A549 (cell line): Measurements from ENCODE around the gene COL5A2. TPM values are rescaled to one million over a fixed set of nuclear protein-coding genes. Genes with fewer than 3 reads are reported as not detected.

Experiments used
- ATAC-seq, 2 experiments: fragments of 200-7000 bp in 1 of 2; fragments of >200 bp in 1 of 2; cut with Nextera tagmentation in 1 of 2; cut with Tn5 transposase in 1 of 2; 3 replicates each; pipeline versions ENCODE4 v1.8.0 to v1.9.1; 2018 to 2020; ENCODE audit warnings: mild to moderate bottlenecking in 1 of 2, moderate library complexity in 1 of 2
- CTCF ChIA-PET: fragments of 300-600 bp; sonication (Branson Sonifier 250); formaldehyde crosslinking; extraction: SDS; loops from one replicate; lab custom pipeline; 2021; ENCODE audit warnings: antibody characterized with exemption, inconsistent platforms; lab: Yijun Ruan, JAX
- POLR2A ChIA-PET: fragments of 350-600 bp; formaldehyde crosslinking; extraction: SDS; loops from one replicate; lab custom pipeline; 2021; ENCODE audit warnings: antibody characterized with exemption, inconsistent platforms; lab: Yijun Ruan, JAX
- DNase-seq, 2 experiments: peaks; one replicate each; pipeline versions ENCODE4 v3.0.0 to v3.0.0-alpha.2; 2011 to 2016; ENCODE audit warnings: low read depth in 1 of 2, low spot score in 1 of 2
- FAIRE-seq: peaks from 2 replicates; lab custom pipeline; 2011; peaks lifted over from hg19 to GRCh38; lab: Jason Lieb, UNC
- H3K27ac ChIP-seq, 2 experiments: fragments of >200 bp; sonication (Bioruptor Twin); formaldehyde crosslinking; 3 replicates each; pipeline ENCODE4 v1.5.1; 2016 to 2017
- H3K4me1 ChIP-seq: fragments of >200 bp; sonication (Bioruptor Twin); formaldehyde crosslinking; 3 replicates; pipeline ENCODE4 v1.6.1; 2016
- H3K4me2 ChIP-seq: fragments of >200 bp; sonication (Bioruptor Twin); formaldehyde crosslinking; 3 replicates; pipeline ENCODE4 v1.6.1; 2016
- H3K4me3 ChIP-seq: fragments of >200 bp; sonication (Bioruptor Twin); formaldehyde crosslinking; 3 replicates; pipeline ENCODE4 v1.5.1; 2016
- H3K9me3 ChIP-seq: fragments of >200 bp; sonication (Bioruptor Twin); formaldehyde crosslinking; 3 replicates; pipeline ENCODE4 v1.6.1; 2016
- BHLHE40 ChIP-seq: IDR thresholded peaks from 2 replicates; pipeline ENCODE4 v1.6.1; 2012; ENCODE audit warnings: low read depth, low read length, inconsistent platforms
- EHF ChIP-seq: fragments of 250-450 bp; sonication (Bioruptor Pico); IDR thresholded peaks from 2 replicates; pipeline ENCODE4 v1.5.0; 2020; ENCODE audit warnings: mild to moderate bottlenecking
- FOSL2 ChIP-seq, 2 experiments: fragments of 450-650 bp in 1 of 2; fragments of >200 bp in 1 of 2; sonication (Bioruptor Twin) in 1 of 2; formaldehyde crosslinking; IDR thresholded peaks; 2 replicates each; pipeline versions ENCODE4 v1.5.0 to v1.6.1; 2016 to 2020; ENCODE audit warnings: mild to moderate bottlenecking in 1 of 2, moderate library complexity in 1 of 2
- GATA3 ChIP-seq: IDR thresholded peaks from 2 replicates; pipeline ENCODE4 v1.6.1; 2012; ENCODE audit warnings: borderline replicate concordance
- HEYL ChIP-seq: fragments of 250-450 bp; sonication (Bioruptor Pico); IDR thresholded peaks from 2 replicates; pipeline ENCODE4 v1.8.0; 2021; ENCODE audit warnings: mild to moderate bottlenecking, moderate library complexity
- JUN ChIP-seq, 2 experiments: fragments of >200 bp; sonication (Bioruptor Twin); formaldehyde crosslinking; IDR thresholded peaks; 2 replicates in 1 of 2; 3 replicates in 1 of 2; pipeline ENCODE4 v1.6.1; 2016 to 2017
- MAFK ChIP-seq: fragments of 450-650 bp; IDR thresholded peaks from 2 replicates; pipeline ENCODE4 v1.6.1; 2014; ENCODE audit not compliant: partially characterized antibody
- NPAS2 ChIP-seq: fragments of 250-450 bp; sonication (Bioruptor Pico); IDR thresholded peaks from 2 replicates; pipeline ENCODE4 v1.8.0; 2022; ENCODE audit warnings: mild to moderate bottlenecking, moderate library complexity, borderline replicate concordance
- RCOR1 ChIP-seq: fragments of 150-350 bp; IDR thresholded peaks from 2 replicates; pipeline ENCODE4 v1.6.1; 2014; ENCODE audit warnings: antibody characterized with exemption, low read length, low read depth
- ZC3H11A ChIP-seq: fragments of 450-650 bp; IDR thresholded peaks from 2 replicates; pipeline ENCODE4 v1.6.1; 2014; ENCODE audit warnings: antibody characterized with exemption, mild to moderate bottlenecking
- WGBS: methylation state at CpG from one replicate; pipeline ENCODE4 v1.1.6; 2017; ENCODE audit errors: missing lambda C conversion rate; 5-methylcytosine and 5-hydroxymethylcytosine counted together
- polyA plus RNA-seq, 4 experiments: library from polyadenylated mRNA; depleted of rRNA in 3 of 4; stranded (reverse); fragments of >200 nt; fragmentation: RNase III in 1 of 4; extraction: RNeasy Plus Mini Kit Qiagen cat#74134 plus additional on column Dnase treatment in 1 of 4; gene quantifications; 2 replicates in 3 of 4; 3 replicates in 1 of 4; pipeline ENCODE4 v1.2.3, GENCODE V29; 2011 to 2017
- TF ChIP-seq, protein P1 (sequence below): fragments of 250-450 bp; sonication (Bioruptor Pico); IDR thresholded peaks from 2 replicates; pipeline ENCODE4 v1.5.0; 2021; ENCODE audit warnings: mild to moderate bottlenecking, moderate library complexity, borderline replicate concordance
- TF ChIP-seq, protein P2 (sequence below): IDR thresholded peaks from 2 replicates; pipeline ENCODE4 v1.6.1; 2012
- TF ChIP-seq, protein P3 (sequence below): fragments of >200 bp; sonication (Bioruptor Twin); formaldehyde crosslinking; IDR thresholded peaks from 2 replicates; pipeline ENCODE4 v1.6.1; 2016
- TF ChIP-seq, protein P4 (sequence below): fragments of 450-650 bp; IDR thresholded peaks from 2 replicates; pipeline ENCODE4 v1.6.1; 2014; ENCODE audit warnings: antibody characterized with exemption
- TF ChIP-seq, protein P5 (sequence below): IDR thresholded peaks from 2 replicates; pipeline ENCODE4 v1.6.1; 2012; ENCODE audit warnings: low read depth, borderline replicate concordance

The COL5A2 gene
- polyA plus RNA-seq, 2 of the 4 experiments (the other 2 are of a cell fraction): 152 to 215 TPM

DNA sequence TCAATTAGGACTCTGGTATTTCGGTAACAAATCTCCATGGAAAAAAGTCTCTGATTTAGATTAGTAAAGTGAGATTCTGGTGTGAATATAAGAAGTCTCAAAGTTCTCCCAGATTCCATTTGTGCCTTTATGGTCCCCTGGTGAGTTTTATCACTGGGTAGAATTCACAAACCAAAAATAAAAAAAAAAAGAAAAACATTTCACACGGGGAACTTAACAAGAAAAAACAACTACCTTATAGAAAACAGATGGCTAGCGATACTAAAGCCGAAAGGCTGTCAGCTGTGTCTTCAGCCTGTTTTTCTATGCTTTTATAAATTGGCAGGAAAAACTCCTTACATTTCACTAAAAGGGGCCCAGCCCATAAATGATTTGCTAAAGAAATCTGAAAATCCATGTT lies 50.6 kb downstream of the COL5A2 start (continued):
- TF ChIP-seq HEYL: no peak
- TF ChIP-seq, protein P1, sequence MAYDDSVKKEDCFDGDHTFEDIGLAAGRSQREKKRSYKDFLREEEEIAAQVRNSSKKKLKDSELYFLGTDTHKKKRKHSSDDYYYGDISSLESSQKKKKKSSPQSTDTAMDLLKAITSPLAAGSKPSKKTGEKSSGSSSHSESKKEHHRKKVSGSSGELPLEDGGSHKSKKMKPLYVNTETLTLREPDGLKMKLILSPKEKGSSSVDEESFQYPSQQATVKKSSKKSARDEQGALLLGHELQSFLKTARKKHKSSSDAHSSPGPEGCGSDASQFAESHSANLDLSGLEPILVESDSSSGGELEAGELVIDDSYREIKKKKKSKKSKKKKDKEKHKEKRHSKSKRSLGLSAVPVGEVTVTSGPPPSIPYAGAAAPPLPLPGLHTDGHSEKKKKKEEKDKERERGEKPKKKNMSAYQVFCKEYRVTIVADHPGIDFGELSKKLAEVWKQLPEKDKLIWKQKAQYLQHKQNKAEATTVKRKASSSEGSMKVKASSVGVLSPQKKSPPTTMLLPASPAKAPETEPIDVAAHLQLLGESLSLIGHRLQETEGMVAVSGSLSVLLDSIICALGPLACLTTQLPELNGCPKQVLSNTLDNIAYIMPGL (CRISPR knock-in tag): no peak

DNA sequence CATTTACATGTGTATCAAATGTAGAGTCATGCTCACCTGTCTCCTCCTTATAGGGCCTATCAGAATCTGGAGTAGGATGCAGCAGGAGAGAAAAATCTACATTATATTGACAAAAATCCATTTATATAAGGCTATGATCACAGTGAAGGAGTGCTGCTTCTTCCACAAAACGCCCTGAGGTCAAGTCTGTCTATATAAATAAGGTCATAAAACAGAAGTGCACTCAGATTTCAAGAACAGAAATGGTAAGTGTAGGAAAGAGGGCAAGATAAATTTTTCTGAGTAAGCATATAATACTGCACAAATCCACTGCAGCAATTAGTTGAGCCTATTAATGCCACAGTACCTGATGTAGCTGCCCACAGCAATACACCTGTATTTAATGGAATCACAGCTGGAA lies 51.8 kb downstream of the COL5A2 start:
- POLR2A ChIA-PET: no interaction called here
- no peak for FAIRE-seq
- no peak overlapping the region for H3K27ac ChIP-seq
- ATAC-seq: no peak; a peak in 1 of 6 replicates
- CTCF ChIA-PET: interaction anchor here (1.6 kb wide), 1 partner anchor 34 kb away, joined by 3 read pairs; no protein-coding TSS in a partner anchor
- H3K4me2 ChIP-seq: no peak overlapping the region
- peaks cover 26% of the 10 kb centered on the region; the same call in 2 of the 3 replicates for H3K4me1 ChIP-seq
- TF ChIP-seq MAFK: peak; percentile 3
- TF ChIP-seq JUN (IDR thresholded peaks at IDR 0.05): no peak
- DNase-seq: no peak
- 27% methylated on average over 1 of the region's 1 CpG for WGBS
- no peak overlapping the region for H3K4me3 ChIP-seq
- no peaks in the 10 kb centered on the region for H3K9me3 ChIP-seq

DNA sequence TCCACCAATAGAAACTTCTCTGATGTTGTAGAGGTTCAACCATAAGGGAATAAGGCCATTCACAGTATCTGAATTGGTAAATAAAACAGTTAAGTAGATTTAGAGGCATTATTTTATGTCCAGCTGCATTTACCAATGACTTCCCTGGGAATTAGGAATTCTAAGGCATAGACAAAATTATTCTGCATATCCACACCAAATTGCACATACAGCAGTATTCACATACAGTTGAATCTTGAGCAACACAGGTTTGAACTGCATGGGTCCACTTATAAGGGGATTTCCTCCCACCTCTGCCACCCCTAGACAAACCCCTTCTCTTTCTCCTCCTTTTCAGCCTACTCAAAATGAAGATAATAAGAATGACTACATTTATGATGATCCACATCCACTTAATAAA lies 54.4 kb downstream of the COL5A2 start:
- POLR2A ChIA-PET: no interaction called here
- TF ChIP-seq FOSL2 (IDR thresholded peaks at IDR 0.05) (no peak), FOSL2 (CRISPR knock-in tag; IDR thresholded peaks at IDR 0.05) (no peak), MAFK (peak; percentile 74), ZC3H11A (no peak)
- TF ChIP-seq, protein P2, sequence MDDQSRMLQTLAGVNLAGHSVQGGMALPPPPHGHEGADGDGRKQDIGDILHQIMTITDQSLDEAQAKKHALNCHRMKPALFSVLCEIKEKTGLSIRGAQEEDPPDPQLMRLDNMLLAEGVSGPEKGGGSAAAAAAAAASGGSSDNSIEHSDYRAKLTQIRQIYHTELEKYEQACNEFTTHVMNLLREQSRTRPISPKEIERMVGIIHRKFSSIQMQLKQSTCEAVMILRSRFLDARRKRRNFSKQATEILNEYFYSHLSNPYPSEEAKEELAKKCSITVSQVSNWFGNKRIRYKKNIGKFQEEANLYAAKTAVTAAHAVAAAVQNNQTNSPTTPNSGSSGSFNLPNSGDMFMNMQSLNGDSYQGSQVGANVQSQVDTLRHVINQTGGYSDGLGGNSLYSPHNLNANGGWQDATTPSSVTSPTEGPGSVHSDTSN: no peak
- H3K9me3 ChIP-seq: no peaks in the 10 kb centered on the region
- CTCF ChIA-PET: no interaction called here
- H3K4me3 ChIP-seq: no peak overlapping the region
- DNase-seq: no peak
- peaks cover 34% of the 10 kb centered on the region; the same call in 2 of the 3 replicates for H3K4me1 ChIP-seq
- no peak overlapping the region for H3K27ac ChIP-seq
- ATAC-seq: no peak
- no peak for FAIRE-seq
- H3K4me2 ChIP-seq: peak overlapping the region; percentile 71; the same call in 2 of the 3 replicates

DNA sequence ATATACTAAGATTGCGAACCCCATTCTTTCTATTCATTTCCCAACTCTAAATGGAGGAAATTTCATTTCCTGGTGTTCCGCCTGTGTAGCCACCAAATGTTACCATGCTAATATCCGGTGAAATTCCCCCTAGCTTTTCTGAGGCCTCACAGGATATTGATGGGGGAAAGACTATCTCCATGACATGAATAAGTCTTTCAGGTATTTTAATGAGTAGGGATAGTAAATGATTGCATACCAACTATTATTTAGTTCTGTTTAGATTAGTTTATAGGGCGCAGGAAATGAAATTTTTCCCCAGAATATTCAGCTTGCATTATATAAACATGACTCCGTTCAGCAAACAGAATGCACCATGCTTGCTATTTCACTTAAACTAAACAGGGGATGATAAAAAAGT lies 55.4 kb downstream of the COL5A2 start:
- DNase-seq (peak; percentile 10 to 66), FAIRE-seq (no peak), ATAC-seq (peak; percentile 30 to 67; a peak in 3 of 6 replicates)
- peak overlapping the region; percentile 7; the same call in 1 of the 3 replicates for H3K4me3 ChIP-seq
- CTCF ChIA-PET: interaction anchor here (0.8 to 1.3 kb wide), 2 partner anchors 30 to 164 kb away, joined by 3 to 4 read pairs; no protein-coding TSS in a partner anchor
- H3K9me3 ChIP-seq: no peaks in the 10 kb centered on the region
- POLR2A ChIA-PET: no interaction called here
- peak overlapping the region; percentile 24 to 45; a peak in 5 of 6 replicates for H3K27ac ChIP-seq
- peak overlapping the region; percentile 71 for H3K4me2 ChIP-seq
- 26% methylated on average over 5 of the region's 5 CpGs for WGBS
- no peak for TF ChIP-seq EHF (CRISPR knock-in tag)
- TF ChIP-seq FOSL2 (IDR thresholded peaks at IDR 0.05): no peak
- TF ChIP-seq FOSL2 (CRISPR knock-in tag; IDR thresholded peaks at IDR 0.05): peak; percentile 41; the same call in 1 of the 2 replicates
- TF ChIP-seq, protein P3, sequence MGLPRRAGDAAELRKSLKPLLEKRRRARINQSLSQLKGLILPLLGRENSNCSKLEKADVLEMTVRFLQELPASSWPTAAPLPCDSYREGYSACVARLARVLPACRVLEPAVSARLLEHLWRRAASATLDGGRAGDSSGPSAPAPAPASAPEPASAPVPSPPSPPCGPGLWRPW: no peak
- no peak for TF ChIP-seq RCOR1
- TF ChIP-seq GATA3: peak; percentile 62; the same call in 1 of the 2 replicates
- TF ChIP-seq, protein P4, sequence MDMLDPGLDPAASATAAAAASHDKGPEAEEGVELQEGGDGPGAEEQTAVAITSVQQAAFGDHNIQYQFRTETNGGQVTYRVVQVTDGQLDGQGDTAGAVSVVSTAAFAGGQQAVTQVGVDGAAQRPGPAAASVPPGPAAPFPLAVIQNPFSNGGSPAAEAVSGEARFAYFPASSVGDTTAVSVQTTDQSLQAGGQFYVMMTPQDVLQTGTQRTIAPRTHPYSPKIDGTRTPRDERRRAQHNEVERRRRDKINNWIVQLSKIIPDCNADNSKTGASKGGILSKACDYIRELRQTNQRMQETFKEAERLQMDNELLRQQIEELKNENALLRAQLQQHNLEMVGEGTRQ: no peak
- no peak for TF ChIP-seq NPAS2 (CRISPR knock-in tag)
- TF ChIP-seq, protein P5, sequence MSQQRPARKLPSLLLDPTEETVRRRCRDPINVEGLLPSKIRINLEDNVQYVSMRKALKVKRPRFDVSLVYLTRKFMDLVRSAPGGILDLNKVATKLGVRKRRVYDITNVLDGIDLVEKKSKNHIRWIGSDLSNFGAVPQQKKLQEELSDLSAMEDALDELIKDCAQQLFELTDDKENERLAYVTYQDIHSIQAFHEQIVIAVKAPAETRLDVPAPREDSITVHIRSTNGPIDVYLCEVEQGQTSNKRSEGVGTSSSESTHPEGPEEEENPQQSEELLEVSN: no peak
- TF ChIP-seq BHLHE40: no peak
- TF ChIP-seq, all 56 proteins: peak for 2
- peaks cover 42% of the 10 kb centered on the region; the same call in 2 of the 3 replicates for H3K4me1 ChIP-seq
